ENCODE measurements around the gene TMEM236.

DNA sequence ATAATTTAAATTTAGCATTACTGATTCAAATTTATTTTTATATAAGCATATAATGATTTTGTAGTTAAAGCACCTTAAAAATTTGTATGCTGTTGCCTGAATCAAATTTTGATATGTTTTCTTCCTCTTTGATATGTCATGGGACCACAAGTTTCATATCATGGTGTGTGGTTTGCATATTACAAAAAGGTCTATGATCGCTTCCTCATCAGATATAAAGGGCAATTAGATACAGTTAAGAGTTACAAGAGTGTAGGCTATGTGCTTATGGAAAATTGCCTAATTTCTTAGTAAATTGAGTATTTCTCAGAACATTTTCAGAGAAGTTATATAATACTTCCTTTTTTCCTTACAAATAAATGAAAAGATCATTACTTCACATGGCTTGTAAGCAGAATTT lies 79.3 kb downstream of the TMEM236 start:
- TF ChIP-seq, protein P1, sequence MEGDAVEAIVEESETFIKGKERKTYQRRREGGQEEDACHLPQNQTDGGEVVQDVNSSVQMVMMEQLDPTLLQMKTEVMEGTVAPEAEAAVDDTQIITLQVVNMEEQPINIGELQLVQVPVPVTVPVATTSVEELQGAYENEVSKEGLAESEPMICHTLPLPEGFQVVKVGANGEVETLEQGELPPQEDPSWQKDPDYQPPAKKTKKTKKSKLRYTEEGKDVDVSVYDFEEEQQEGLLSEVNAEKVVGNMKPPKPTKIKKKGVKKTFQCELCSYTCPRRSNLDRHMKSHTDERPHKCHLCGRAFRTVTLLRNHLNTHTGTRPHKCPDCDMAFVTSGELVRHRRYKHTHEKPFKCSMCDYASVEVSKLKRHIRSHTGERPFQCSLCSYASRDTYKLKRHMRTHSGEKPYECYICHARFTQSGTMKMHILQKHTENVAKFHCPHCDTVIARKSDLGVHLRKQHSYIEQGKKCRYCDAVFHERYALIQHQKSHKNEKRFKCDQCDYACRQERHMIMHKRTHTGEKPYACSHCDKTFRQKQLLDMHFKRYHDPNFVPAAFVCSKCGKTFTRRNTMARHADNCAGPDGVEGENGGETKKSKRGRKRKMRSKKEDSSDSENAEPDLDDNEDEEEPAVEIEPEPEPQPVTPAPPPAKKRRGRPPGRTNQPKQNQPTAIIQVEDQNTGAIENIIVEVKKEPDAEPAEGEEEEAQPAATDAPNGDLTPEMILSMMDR (IDR thresholded peaks at IDR 0.05; ENCODE audit: low read depth, low read length, poor library complexity, severe bottlenecking) = no peak
- no peak for TF ChIP-seq EZH2phosphoT487 (IDR thresholded peaks at IDR 0.05; ENCODE audit: borderline replicate concordance, low read length)
